ENCODE measurements around the gene C10orf71.

- no peak for TF ChIP-seq POLR2AphosphoS5 (IDR thresholded peaks at IDR 0.05)
- TF ChIP-seq CTCF (IDR thresholded peaks at IDR 0.05), result no peak
These were observed 44.8 kb upstream of the C10orf71 start for GRCh38 chr10:49254150-49254549.
